BLaER1 treated with 17β-estradiol and CSF1 and Interleukin-3, amounts not matched to agents 10 nM and 100 nM (cell line): ENCODE data around the gene PDE7B.

ENCODE experiments used
- H3K27ac ChIP-seq, 11 experiments: shearing (Covaris generic); formaldehyde crosslinking; 2 replicates each; pipeline ENCODE4 v1.8.1; 2022
- H3K27me3 ChIP-seq, 11 experiments: shearing (Covaris generic); formaldehyde crosslinking; 2 replicates each; pipeline ENCODE4 v1.8.1; 2022
- H3K36me3 ChIP-seq, 11 experiments: shearing (Covaris generic); formaldehyde crosslinking; 2 replicates each; pipeline ENCODE4 v1.8.1; 2022
- H3K4me1 ChIP-seq, 10 experiments: shearing (Covaris generic); formaldehyde crosslinking; 2 replicates each; pipeline ENCODE4 v1.8.1; 2022
- H3K4me2 ChIP-seq, 11 experiments: shearing (Covaris generic); formaldehyde crosslinking; 2 replicates each; pipeline ENCODE4 v1.8.1; 2022
- H3K4me3 ChIP-seq, 10 experiments: shearing (Covaris generic); formaldehyde crosslinking; 2 replicates each; pipeline ENCODE4 v1.8.1; 2022
- H3K9ac ChIP-seq, 11 experiments: shearing (Covaris generic); formaldehyde crosslinking; 2 replicates each; pipeline ENCODE4 v1.8.1; 2022
- H3K9me3 ChIP-seq, 11 experiments: shearing (Covaris generic); formaldehyde crosslinking; replicated peaks in 1 of 11; 2 replicates each; pipeline ENCODE4 v1.8.1; 2022
- H4K20me1 ChIP-seq, 11 experiments: shearing (Covaris generic); formaldehyde crosslinking; 2 replicates each; pipeline ENCODE4 v1.8.1; 2022
- Cebpa-rat ChIP-seq, 11 experiments: shearing (Covaris generic); IDR thresholded peaks; 2 replicates each; pipeline ENCODE4 v1.8.1; 2022

Gene PDE7B

GRCh38 chr6:136066005-136066404 lies 214.5 kb downstream of the PDE7B start:
- no peaks in the 10 kb centered on the region for H3K36me3 ChIP-seq
- no peaks in the 10 kb centered on the region for H4K20me1 ChIP-seq
- H3K27me3 ChIP-seq: no peaks in the 10 kb centered on the region
- TF ChIP-seq Cebpa-rat (IDR thresholded peaks at IDR 0.05): no peak
- H3K4me1 ChIP-seq: no peaks in the 10 kb centered on the region; a peak in 1 of 20 replicates
- H3K4me2 ChIP-seq: 0 out of 22 replicates have a peak overlapping the region, but pooled peaks of 1 of the 11 experiments have one; percentile 3
- no peaks in the 10 kb centered on the region for H3K9me3 ChIP-seq
- H3K27ac ChIP-seq: no peak overlapping the region
- no peak overlapping the region for H3K4me3 ChIP-seq
- no peak overlapping the region for H3K9ac ChIP-seq

GRCh38 chr6:136067731-136068341 lies 216.3 kb downstream of the PDE7B start:
- Histone ChIP-seq H3K27ac (no peak overlapping the region), H3K9me3 (no peaks in the 10 kb centered on the region), H3K4me3 (no peak overlapping the region), H3K4me2 (no peak overlapping the region), H4K20me1 (no peaks in the 10 kb centered on the region), H3K27me3 (no peaks in the 10 kb centered on the region), H3K4me1 (no peaks in the 10 kb centered on the region; a peak in 1 of 20 replicates), H3K9ac (no peak overlapping the region), H3K36me3 (no peaks in the 10 kb centered on the region)
- TF ChIP-seq Cebpa-rat (IDR thresholded peaks at IDR 0.05): no peak

GRCh38 chr6:136069119-136069518 lies 217.6 kb downstream of the PDE7B start:
- TF ChIP-seq Cebpa-rat (IDR thresholded peaks at IDR 0.05): no peak
- H3K27me3 ChIP-seq: no peaks in the 10 kb centered on the region
- no peaks in the 10 kb centered on the region for H3K36me3 ChIP-seq
- no peak overlapping the region for H3K27ac ChIP-seq
- no peak overlapping the region for H3K4me3 ChIP-seq
- no peaks in the 10 kb centered on the region for H4K20me1 ChIP-seq
- no peak overlapping the region for H3K4me2 ChIP-seq
- H3K4me1 ChIP-seq: no peaks in the 10 kb centered on the region; a peak in 1 of 20 replicates
- H3K9me3 ChIP-seq: no peaks in the 10 kb centered on the region
- H3K9ac ChIP-seq: no peak overlapping the region

GRCh38 chr6:136070815-136071214 lies 219.3 kb downstream of the PDE7B start:
- no peak overlapping the region for H3K27ac ChIP-seq
- H3K9me3 ChIP-seq: no peaks in the 10 kb centered on the region
- H4K20me1 ChIP-seq: no peaks in the 10 kb centered on the region
- H3K36me3 ChIP-seq: no peaks in the 10 kb centered on the region
- TF ChIP-seq Cebpa-rat (IDR thresholded peaks at IDR 0.05): no peak
- no peak overlapping the region for H3K4me2 ChIP-seq
- H3K9ac ChIP-seq: no peak overlapping the region
- no peaks in the 10 kb centered on the region for H3K27me3 ChIP-seq
- no peak overlapping the region for H3K4me3 ChIP-seq
- H3K4me1 ChIP-seq: no peaks in the 10 kb centered on the region; a peak in 1 of 20 replicates

GRCh38 chr6:136072691-136073090 lies 221.2 kb downstream of the PDE7B start:
- no peak for TF ChIP-seq Cebpa-rat (IDR thresholded peaks at IDR 0.05)
- Histone ChIP-seq H3K27me3 (no peaks in the 10 kb centered on the region), H3K36me3 (no peaks in the 10 kb centered on the region), H3K4me2 (no peak overlapping the region), H3K4me1 (no peaks in the 10 kb centered on the region), H3K4me3 (no peak overlapping the region), H3K9ac (no peak overlapping the region), H3K27ac (no peak overlapping the region), H3K9me3 (no peaks in the 10 kb centered on the region), H4K20me1 (no peaks in the 10 kb centered on the region)

GRCh38 chr6:136073216-136073615 lies 221.7 kb downstream of the PDE7B start:
- Histone ChIP-seq H3K4me2 (no peak overlapping the region), H3K9me3 (no peaks in the 10 kb centered on the region), H3K4me1 (no peaks in the 10 kb centered on the region), H3K36me3 (no peaks in the 10 kb centered on the region), H3K27me3 (no peaks in the 10 kb centered on the region), H3K4me3 (no peak overlapping the region), H4K20me1 (no peaks in the 10 kb centered on the region), H3K27ac (no peak overlapping the region), H3K9ac (no peak overlapping the region)
- no peak for TF ChIP-seq Cebpa-rat (IDR thresholded peaks at IDR 0.05)

- H3K4me2 ChIP-seq: no peak overlapping the region
- no peaks in the 10 kb centered on the region for H3K9me3 ChIP-seq
- no peaks in the 10 kb centered on the region for H3K4me1 ChIP-seq
- no peak for TF ChIP-seq Cebpa-rat (IDR thresholded peaks at IDR 0.05)
- no peaks in the 10 kb centered on the region for H4K20me1 ChIP-seq
- no peak overlapping the region for H3K4me3 ChIP-seq
- H3K27ac ChIP-seq: no peak overlapping the region
- no peaks in the 10 kb centered on the region for H3K36me3 ChIP-seq
- no peaks in the 10 kb centered on the region for H3K27me3 ChIP-seq
- no peak overlapping the region for H3K9ac ChIP-seq
These were observed 225.0 kb downstream of the PDE7B start for GRCh38 chr6:136076496-136076895.

GRCh38 chr6:136077834-136078576 lies 226.5 kb downstream of the PDE7B start:
- no peaks in the 10 kb centered on the region for H3K36me3 ChIP-seq
- no peak overlapping the region for H3K9ac ChIP-seq
- H3K4me2 ChIP-seq: no peak overlapping the region
- H3K4me1 ChIP-seq: no peaks in the 10 kb centered on the region
- H3K27me3 ChIP-seq: no peaks in the 10 kb centered on the region
- no peak overlapping the region for H3K4me3 ChIP-seq
- no peaks in the 10 kb centered on the region for H3K9me3 ChIP-seq
- no peaks in the 10 kb centered on the region for H4K20me1 ChIP-seq
- no peak for TF ChIP-seq Cebpa-rat (IDR thresholded peaks at IDR 0.05)
- no peak overlapping the region for H3K27ac ChIP-seq

- H3K4me1 ChIP-seq: peaks cover 0 to 2% (median 0%) of the 10 kb centered on the region in 10 experiments; a peak in 3 of 20 replicates
- no peak overlapping the region for H3K9ac ChIP-seq
- no peaks in the 10 kb centered on the region for H4K20me1 ChIP-seq
- H3K4me2 ChIP-seq: no peak overlapping the region
- no peaks in the 10 kb centered on the region for H3K9me3 ChIP-seq
- TF ChIP-seq Cebpa-rat (IDR thresholded peaks at IDR 0.05): no peak
- H3K27me3 ChIP-seq: no peaks in the 10 kb centered on the region
- no peak overlapping the region for H3K4me3 ChIP-seq
- H3K27ac ChIP-seq: no peak overlapping the region
- no peaks in the 10 kb centered on the region for H3K36me3 ChIP-seq
These were observed 228.4 kb downstream of the PDE7B start for GRCh38 chr6:136079701-136080565.
